HG02870 (cell line): ENCODE data around the gene RBM15.
A peak's percentile ranks its signal among the peaks of the same experiment; 100 is the strongest.

Experiments used
- ATAC-seq: cut with Tn5 transposase; IDR thresholded peaks from one replicate; pipeline ENCODE4 v1.9.1; 2021; ENCODE audit warnings: mild to moderate bottlenecking, moderate library complexity; ENCODE audit not compliant: unreplicated experiment

Gene RBM15

GRCh38 chr1:110338886-110339406 lies at the start of gene RBM15:
RBM15 (plus strand) TSS chr1:110339377; CDS start chr1:110339406, 29 bp downstream.
- ATAC-seq: peak; percentile 72

- no peak for ATAC-seq
Observed at GRCh38 chr1:110291241-110292030, 47.7 kb upstream of the RBM15 start.

DNA sequence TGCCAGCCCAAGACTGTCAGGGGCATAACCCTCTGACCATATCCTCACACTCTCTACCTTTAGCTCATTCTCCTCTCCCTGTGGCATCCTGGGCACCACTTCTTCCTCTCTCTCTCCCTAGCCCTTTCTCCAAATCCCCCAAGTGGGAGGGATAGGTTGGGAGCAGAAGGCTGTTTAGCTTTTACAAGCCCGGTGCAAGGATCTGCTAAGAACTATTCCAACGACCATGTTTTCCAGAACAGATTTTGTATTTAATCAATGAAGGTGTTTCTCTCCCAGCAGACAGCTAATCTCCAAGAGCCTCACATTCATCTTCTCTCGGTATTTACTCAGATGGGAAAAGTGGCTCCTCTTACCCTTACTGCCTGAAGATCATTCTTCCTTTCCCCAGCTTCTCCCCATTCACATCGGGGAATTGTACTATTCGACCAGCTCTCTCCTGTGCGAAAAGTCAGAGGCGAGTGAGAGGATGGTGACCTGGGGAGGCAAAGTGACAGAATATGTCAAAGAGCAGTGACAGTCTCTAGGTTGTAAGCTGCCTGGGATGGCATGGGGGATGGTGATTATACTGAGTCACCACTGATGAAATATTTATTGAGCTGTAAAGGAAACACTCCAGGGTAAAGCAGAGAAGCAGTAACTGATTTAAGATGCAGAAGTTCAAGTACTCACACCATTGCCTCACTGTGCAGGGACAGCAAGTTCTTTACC lies 47.0 kb upstream of the RBM15 start:
- ATAC-seq: no peak

GRCh38 chr1:110293601-110294104 lies 45.5 kb upstream of the RBM15 start:
- no peak for ATAC-seq

GRCh38 chr1:110294308-110294707 lies 44.9 kb upstream of the RBM15 start:
- ATAC-seq: no peak

- ATAC-seq: no peak
Observed at GRCh38 chr1:110298991-110299390, 40.2 kb upstream of the RBM15 start.

GRCh38 chr1:110300412-110301085 lies 38.6 kb upstream of the RBM15 start:
- ATAC-seq: no peak

GRCh38 chr1:110302836-110303235 lies 36.3 kb upstream of the RBM15 start:
- ATAC-seq: no peak

- ATAC-seq: no peak
Observed at GRCh38 chr1:110305900-110306420, 33.2 kb upstream of the RBM15 start.

- ATAC-seq: no peak
Observed at GRCh38 chr1:110307239-110307974, 31.8 kb upstream of the RBM15 start.

DNA sequence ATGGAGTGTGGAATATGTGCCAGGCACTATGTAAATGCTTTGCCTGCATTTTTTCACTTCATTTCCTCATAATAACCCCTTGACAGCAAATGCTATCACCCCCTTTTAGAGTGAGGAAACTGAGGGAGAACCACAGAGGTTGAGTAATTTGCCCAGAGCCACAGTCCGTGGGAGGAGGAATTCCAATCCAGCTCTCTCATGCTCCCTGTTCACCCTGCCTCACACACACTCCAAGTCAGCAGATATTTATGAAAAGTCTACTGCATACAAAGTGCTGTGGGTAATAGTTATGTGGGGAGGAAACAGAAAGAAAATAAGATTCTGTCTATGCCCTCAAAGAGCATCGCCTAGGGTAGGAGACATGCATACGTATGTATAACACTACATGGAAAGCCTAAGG lies 30.9 kb upstream of the RBM15 start:
- no peak for ATAC-seq

GRCh38 chr1:110309139-110309538 lies 30.0 kb upstream of the RBM15 start:
- ATAC-seq: no peak

GRCh38 chr1:110309767-110310166 lies 29.4 kb upstream of the RBM15 start:
- ATAC-seq: no peak

GRCh38 chr1:110310300-110310699 lies 28.9 kb upstream of the RBM15 start:
- ATAC-seq: no peak

DNA sequence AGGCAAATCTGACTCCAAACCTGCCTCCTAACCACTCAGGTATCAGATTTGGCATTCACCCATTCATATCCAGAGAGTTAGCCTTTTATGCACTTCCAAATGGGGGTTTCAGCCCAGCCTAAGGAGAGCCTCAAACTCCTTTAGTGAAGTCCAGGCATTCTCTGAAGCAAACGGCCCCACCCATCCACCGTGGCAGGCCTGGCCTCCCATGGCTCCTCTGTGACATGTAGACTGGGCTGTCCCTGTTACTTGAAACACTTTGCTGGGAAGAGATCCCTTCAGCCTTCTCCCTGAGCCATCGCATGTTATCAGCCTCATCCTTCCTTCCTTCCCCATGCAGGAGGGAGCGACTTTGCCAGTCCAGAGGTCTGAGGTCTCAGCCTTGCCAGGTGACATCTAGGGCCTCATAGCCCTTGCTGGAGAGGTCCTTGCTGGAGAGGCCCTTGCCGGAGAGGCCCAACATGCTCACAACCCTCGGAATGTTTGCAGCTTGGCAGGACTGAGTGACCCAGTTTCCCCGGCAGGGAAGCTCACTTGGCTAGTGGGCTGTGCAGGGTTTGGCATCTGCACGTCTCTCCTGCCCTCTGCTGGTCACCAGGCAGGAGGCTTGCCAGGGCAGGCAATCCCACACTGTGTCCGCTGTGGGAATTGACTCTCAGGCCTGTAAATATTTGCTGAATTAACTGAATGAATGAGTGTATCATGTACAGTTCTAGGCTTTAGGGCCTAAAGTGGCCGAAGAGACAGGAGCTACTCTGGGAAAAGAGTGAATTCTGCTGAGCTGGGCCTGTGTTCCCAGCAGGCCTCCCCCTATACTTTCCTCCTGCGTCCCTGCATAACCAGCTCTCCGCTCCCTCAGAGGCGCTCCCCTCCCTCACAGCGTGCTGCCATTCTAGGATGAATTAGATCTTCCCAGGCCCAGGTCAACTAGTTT lies 26.7 kb upstream of the RBM15 start:
- no peak for ATAC-seq

DNA sequence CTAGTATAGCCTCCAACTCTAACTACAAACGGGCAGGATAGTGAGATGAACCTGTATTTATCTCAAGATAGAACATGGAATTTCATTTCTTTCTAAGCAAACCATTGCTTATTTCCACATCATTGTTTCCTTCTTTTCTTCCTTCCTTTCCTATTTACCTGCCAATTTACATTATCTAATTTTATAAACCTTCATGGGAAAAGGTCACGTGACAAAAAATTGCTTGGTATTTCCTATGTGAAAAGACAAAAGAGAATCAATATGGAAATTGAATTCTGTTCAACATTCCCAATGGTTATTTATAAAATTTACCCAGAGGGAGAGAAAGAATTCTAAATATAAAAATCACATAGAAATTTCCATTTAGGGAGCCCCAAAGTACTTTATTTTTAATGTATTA lies 22.4 kb upstream of the RBM15 start:
- ATAC-seq: no peak

- ATAC-seq: no peak
Observed at GRCh38 chr1:110318046-110318445, 21.1 kb upstream of the RBM15 start.

DNA sequence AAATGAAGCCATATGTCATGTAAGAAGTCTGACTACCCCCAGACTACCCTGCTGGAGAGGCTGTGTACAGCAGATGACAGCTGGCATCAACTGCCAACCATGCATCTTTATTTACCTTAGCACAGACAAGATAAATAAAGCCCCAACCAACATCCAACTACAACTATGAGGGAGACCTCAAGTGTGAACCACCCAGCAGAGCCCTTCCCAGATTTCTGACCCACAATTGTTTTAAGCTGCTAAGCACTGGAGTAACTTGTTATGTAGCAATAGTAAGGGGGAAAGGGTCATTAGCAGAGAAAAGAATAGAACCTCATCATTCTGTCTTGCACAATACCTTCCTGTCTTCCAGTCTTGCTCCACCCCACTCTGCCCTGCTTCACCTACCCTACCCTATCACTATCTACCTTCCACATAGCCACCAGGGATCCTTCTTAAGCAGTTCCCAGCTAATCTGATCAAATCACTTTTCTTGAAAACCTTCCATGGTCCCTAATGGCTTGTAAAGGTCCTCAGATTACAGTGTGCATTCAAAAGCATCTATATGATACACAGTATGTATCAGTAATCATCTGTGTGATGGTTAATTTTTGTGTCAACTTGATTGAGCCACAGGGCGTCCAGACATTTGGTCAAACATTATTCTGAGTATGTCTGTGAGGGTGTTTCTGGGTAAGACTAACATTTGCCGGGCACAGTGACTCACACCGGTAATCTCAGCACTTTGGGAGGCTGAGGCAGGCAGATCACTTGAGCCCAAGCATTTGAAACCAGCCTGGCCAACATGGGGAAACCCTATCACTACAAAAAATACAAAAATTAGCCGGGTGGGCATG lies 19.6 kb upstream of the RBM15 start:
- no peak for ATAC-seq

GRCh38 chr1:110320168-110320518 lies 19.0 kb upstream of the RBM15 start:
- ATAC-seq: no peak
